GM21723 (cell line): ENCODE measurements around the gene NIT1.

ENCODE experiments used
- ATAC-seq: cut with Tn5 transposase; IDR thresholded peaks from one replicate; pipeline ENCODE4 v1.9.1; 2021; ENCODE audit warnings: mild to moderate bottlenecking, moderate library complexity; ENCODE audit not compliant: unreplicated experiment

Gene NIT1

GRCh38 chr1:161083748-161084596 lies 33.9 kb upstream of the NIT1 start:
- no peak for ATAC-seq

DNA sequence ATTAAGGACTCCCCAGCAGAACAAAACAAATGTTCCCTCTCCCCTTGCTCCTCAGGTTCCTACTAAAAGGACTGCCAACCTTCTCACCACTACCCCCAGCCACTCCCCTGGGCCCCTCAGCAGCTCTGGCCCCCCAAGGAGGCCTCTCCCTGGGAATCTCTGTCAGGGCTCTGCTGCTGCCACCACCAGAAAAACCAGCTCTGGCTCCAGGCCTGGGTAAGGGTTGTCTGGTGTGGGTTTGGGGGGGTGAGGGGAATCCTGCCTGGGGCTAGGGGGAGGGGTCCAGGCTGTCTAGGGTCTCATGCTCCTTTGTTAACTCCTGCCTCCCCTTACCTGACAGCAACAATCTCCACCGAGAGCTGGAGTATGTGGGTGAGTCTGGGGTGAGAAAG lies 33.3 kb upstream of the NIT1 start:
- no peak for ATAC-seq

- no peak for ATAC-seq
Measured at GRCh38 chr1:161085165-161085564, 32.7 kb upstream of the NIT1 start.

DNA sequence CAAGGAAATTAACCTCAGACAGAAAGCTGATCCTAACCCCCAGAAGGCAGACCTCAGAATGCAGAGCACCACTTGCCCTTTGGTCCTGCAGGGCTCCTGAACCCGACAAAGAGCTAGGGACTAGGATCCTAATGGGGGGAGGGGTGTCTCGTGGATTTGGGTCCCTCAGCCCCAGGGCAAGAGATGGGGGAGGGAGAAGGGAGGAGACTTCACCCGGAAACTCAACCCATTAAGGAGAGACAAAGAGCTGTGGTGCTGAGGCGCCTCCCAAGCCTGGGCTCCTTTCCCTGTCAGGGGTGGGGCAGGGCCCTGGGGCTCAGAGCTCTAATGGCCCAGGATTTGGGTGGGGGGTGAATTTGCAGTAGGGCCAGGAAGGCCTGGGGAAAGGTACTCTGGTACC lies 31.4 kb upstream of the NIT1 start:
- no peak for ATAC-seq

DNA sequence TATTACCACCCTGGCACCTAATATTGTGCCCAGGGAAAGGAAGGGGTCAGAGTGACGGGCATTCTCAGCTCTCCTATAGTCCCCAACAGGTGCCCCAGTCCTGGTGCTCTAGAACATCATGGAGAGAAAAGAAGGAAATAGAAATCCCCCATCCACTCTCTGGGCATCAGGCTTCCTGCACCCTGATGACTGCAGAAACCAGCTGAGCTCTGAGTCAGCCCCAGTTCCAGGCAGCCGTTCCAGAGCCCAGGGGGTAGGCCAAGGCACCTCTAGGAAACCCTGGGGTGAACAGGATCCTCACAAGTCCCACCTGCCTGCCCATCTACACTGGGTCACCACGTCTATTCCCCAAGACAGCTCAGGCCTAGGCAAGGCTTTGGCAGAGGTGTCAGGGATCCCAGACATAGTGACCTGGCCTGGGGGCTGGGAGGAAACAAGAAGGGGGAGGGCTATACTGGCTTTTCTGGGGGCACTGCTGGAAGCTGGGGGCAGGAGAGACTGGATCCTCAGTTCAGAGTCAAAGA lies 29.3 kb upstream of the NIT1 start:
- no peak for ATAC-seq

GRCh38 chr1:161089251-161089924 lies 28.5 kb upstream of the NIT1 start, which contains the start of gene NECTIN4:
Gene NECTIN4, minus strand, starts transcription at chr1:161089558. Its CDS starts 262 bp downstream, at chr1:161089296.
- ATAC-seq: no peak

DNA sequence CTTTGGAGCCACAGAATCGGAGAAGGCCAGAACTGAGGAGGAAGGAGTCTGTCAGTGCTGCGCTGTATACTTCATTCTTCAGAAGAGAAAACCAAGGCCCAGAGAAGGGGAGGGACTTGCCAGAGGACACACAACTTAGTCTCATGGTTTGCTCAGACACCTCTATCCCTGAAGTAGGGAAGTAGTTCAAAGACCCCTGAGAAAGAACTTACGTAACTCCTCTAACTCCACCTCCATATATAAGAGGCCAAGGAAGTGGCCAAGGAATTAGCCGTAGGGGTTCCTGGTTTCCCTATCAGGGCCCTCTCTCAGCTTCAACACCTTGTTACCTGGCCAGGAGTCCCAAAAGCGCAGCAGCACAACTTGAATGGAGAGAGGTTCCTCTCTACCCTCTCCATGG lies 28.0 kb upstream of the NIT1 start:
- ATAC-seq: no peak

DNA sequence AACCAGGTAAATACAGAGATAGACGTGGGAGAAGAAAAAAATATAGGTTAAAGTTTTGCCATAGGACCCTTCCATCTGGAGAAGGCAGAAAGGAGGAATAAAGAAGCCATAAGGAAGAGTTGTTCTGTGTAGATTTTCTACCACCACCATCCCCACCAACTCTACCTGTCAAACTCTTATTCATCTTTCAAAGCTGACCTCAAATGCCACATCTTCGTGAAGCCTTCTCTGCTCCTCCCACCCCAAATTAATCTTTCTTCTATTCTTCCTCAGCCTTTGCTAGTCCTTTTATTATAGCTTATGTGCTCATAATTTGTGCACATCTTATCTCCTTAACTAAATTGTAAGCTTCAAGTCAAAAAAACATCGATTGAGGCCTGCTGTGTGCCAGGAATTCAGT lies 27.3 kb upstream of the NIT1 start:
- ATAC-seq: no peak

DNA sequence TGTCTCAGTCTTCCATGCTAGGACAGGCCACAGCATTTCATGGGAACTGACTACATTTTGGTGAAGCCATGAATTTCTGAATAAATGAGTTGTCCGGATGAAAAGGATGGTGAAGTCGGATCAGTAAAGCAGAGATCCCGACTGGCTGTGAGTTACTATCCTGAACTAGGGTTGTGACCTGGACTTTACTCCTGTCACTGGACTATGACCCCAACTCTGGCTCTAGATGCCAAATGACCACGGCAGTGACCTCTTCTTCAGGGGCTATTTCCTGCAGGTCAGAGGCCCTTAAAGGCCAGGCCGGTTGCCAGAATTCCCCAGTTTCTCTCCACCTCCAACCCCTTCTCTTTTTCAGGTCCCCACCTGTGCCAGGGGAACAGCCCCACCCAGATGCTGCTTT lies 26.8 kb upstream of the NIT1 start:
- ATAC-seq: no peak

- ATAC-seq: no peak
Measured at GRCh38 chr1:161091796-161092507, 26.0 kb upstream of the NIT1 start.

DNA sequence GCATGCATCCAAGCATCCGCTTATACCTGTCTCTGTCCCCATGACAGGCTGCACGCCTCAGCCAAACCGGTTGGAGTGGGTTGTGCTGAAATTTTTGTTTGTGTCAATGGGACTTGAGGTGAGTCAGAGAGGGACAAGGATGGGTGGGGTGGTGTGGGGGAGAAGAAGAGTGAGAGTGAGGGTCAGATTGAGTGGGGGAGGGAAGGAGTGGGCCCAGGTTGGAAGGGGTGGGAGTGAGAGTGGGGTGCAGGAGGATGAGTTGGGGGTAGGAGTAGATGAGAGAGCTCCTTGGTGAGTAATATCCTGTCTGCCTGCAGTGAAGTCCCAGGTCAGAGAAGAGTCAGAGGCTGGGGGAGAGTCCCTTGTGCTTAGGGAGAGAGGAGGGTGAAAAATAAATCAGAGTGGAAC lies 25.3 kb upstream of the NIT1 start:
- no peak for ATAC-seq

- ATAC-seq: no peak
Measured at GRCh38 chr1:161094481-161094880, 23.4 kb upstream of the NIT1 start.

- no peak for ATAC-seq
Measured at GRCh38 chr1:161095230-161095629, 22.7 kb upstream of the NIT1 start.

DNA sequence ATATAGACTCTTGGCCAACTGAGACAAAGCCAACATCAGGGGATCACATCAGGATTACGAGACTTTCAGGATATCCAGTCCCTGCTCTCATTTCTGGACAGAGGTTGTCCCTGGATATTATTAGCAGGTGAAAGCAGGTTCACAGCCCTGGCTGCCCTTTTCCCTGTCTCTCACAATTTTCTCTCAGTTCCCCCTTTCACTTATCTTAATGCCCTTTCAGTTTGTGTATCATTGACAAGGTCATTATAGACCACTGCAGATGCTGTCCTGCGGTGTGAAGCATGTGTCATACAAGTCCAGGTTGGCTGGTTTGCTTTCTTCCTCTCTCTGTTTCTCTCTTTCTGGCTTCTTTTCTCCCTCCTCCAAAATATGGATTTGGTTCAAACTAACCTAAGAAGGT lies 21.9 kb upstream of the NIT1 start:
- ATAC-seq: no peak

GRCh38 chr1:161096530-161096929 lies 21.4 kb upstream of the NIT1 start:
- no peak for ATAC-seq

- peak; percentile 75 for ATAC-seq
Measured at GRCh38 chr1:161098210-161099068, 19.5 kb upstream of the NIT1 start, which contains the start of gene KLHDC9. Gene KLHDC9, plus strand, starts transcription at chr1:161098361. Its CDS starts 175 bp downstream, at chr1:161098536.

DNA sequence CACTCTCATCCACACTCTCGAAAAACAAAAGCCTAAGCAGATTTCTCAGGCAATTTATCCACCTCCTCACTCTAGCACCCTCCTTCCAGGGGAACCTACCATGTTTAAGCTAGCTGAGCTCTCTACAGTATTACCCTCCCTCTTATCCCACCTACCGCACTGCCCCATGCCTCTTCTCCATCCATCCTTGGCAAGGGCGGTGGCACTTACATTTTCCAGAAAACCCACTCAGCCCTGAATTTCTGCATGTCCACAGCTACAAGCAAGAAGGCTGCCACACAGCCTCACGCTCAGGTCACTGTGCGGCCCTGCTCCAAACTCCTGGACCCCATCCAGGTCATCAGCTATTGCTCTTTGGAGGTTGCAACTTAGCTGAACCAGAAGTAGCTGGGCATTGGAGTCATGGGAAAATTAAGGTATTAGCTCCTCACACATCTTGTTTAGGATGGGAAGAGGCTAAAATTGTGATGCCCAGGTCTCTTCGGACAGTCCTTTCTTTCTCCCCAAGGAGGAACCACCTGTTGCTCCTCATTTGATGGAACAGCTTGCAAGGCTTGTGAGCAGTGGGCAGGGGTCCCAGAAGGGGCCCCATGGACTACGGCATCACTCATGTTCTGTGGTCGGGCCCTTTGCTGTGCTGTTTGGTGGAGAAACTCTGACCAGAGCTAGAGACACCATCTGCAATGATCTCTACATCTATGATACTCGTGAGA lies 18.7 kb upstream of the NIT1 start:
- no peak for ATAC-seq

- ATAC-seq: no peak
Measured at GRCh38 chr1:161100556-161100955, 17.3 kb upstream of the NIT1 start.

DNA sequence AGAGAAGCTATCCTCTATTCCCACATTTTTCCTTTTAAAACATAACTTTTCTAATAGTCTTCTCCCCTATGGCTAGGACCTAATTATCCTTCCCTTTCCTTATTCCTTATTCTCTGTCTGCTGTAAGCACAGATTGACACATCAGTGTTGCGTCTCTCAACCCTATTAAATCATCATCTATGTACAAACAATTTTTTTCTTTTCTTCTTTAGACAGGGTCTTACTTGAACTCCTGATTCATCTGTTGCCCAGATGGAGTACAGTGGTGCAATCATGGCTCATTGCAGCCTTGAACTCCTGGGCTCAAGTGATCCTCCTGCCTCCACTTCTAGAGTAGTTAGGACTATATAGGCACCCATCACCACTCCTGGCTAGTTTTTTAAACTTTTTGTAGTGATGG lies 11.5 kb upstream of the NIT1 start:
- ATAC-seq: no peak

- no peak for ATAC-seq
Measured at GRCh38 chr1:161111117-161111516, 6.8 kb upstream of the NIT1 start.
